ENCODE measurements around the gene HPX. TPM values are rescaled to one million over a fixed set of nuclear protein-coding genes. Genes with fewer than 3 reads are reported as not detected.

HPX gene
- total RNA-seq, 1 donor from 2014 or later = 0.40 TPM

- no peaks in the 10 kb centered on the region for H3K9me3 Mint-ChIP-seq
- TF ChIP-seq CTCF (IDR thresholded peaks at IDR 0.05) = no peak
- no peak overlapping the region for H3K27ac Mint-ChIP-seq
- DNase-seq (no peak), ATAC-seq (ENCODE audit: low read depth) (no peak)
- peaks cover 5% of the 10 kb centered on the region for H3K36me3 Mint-ChIP-seq (ENCODE audit: low read depth)
- peaks cover 4% of the 10 kb centered on the region for H3K4me1 Mint-ChIP-seq
- CTCF ChIA-PET = no interaction called here
- POLR2A ChIA-PET = no interaction called here
- H3K4me3 Mint-ChIP-seq = no peak overlapping the region
- H3K27me3 Mint-ChIP-seq = no peaks in the 10 kb centered on the region
- intact Hi-C loops (cut with micrococcal nuclease) = no loop called here
Observed at GRCh38 chr11:6414874-6415328, 25.9 kb downstream of the HPX start.

- H3K27me3 Mint-ChIP-seq = no peaks in the 10 kb centered on the region
- H3K36me3 Mint-ChIP-seq (ENCODE audit: low read depth) = peaks cover 15% of the 10 kb centered on the region
- ChIA-PET CTCF (interaction anchor here (1.2 kb wide), 1 partner anchor 35 kb away, joined by 5 read pairs; no protein-coding TSS in a partner anchor), POLR2A (no interaction called here)
- TF ChIP-seq CTCF (IDR thresholded peaks at IDR 0.05) = no peak
- H3K4me1 Mint-ChIP-seq = no peaks in the 10 kb centered on the region
- no peaks in the 10 kb centered on the region for H3K9me3 Mint-ChIP-seq
- no peak for ATAC-seq (ENCODE audit: low read depth)
- H3K4me3 Mint-ChIP-seq = no peak overlapping the region
- DNase-seq = no peak
- intact Hi-C loops (cut with micrococcal nuclease) = no loop called here
- H3K27ac Mint-ChIP-seq = no peak overlapping the region
Observed at GRCh38 chr11:6413791-6414201, 27.0 kb downstream of the HPX start.

GRCh38 chr11:6411594-6412031 is 29.2 kb downstream of the HPX start:
- H3K4me3 Mint-ChIP-seq = no peak overlapping the region
- no peak for TF ChIP-seq CTCF (IDR thresholded peaks at IDR 0.05)
- intact Hi-C loops (cut with micrococcal nuclease) = no loop called here
- POLR2A ChIA-PET = no interaction called here
- DNase-seq = no peak
- H3K27ac Mint-ChIP-seq = no peak overlapping the region
- H3K27me3 Mint-ChIP-seq = no peaks in the 10 kb centered on the region
- no peak for ATAC-seq (ENCODE audit: low read depth)
- no peaks in the 10 kb centered on the region for H3K9me3 Mint-ChIP-seq
- H3K4me1 Mint-ChIP-seq = peaks cover 9% of the 10 kb centered on the region
- peaks cover 19% of the 10 kb centered on the region for H3K36me3 Mint-ChIP-seq (ENCODE audit: low read depth)
- CTCF ChIA-PET = interaction anchor here (1.2 to 1.5 kb wide), 2 partner anchors 32 to 33 kb away, joined by 4 to 6 read pairs; no protein-coding TSS in a partner anchor

GRCh38 chr11:6410695-6411430 is 29.9 kb downstream of the HPX start:
- no peaks in the 10 kb centered on the region for H3K27me3 Mint-ChIP-seq
- DNase-seq = no peak
- H3K4me3 Mint-ChIP-seq = no peak overlapping the region
- ChIA-PET POLR2A (interaction anchor here (0.9 to 1.1 kb wide), 2 partner anchors 8 to 18 kb away, joined by 4 read pairs; partner anchors contain the start of gene APBB1), CTCF (interaction anchor here (1.2 to 1.5 kb wide), 2 partner anchors 32 to 33 kb away, joined by 4 to 6 read pairs; no protein-coding TSS in a partner anchor)
- no peak for ATAC-seq (ENCODE audit: low read depth)
- peaks cover 19% of the 10 kb centered on the region for H3K36me3 Mint-ChIP-seq (ENCODE audit: low read depth)
- H3K4me1 Mint-ChIP-seq = peaks cover 17% of the 10 kb centered on the region
- H3K9me3 Mint-ChIP-seq = no peaks in the 10 kb centered on the region
- no peak overlapping the region for H3K27ac Mint-ChIP-seq
- TF ChIP-seq CTCF (IDR thresholded peaks at IDR 0.05) = no peak
- intact Hi-C loops (cut with micrococcal nuclease) = no loop called here

GRCh38 chr11:6406370-6406769 is 34.4 kb downstream of the HPX start:
- no peaks in the 10 kb centered on the region for H3K9me3 Mint-ChIP-seq
- CTCF ChIA-PET = interaction anchor here (0.6 kb wide), 1 partner anchor 41 kb away, joined by 3 read pairs; no protein-coding TSS in a partner anchor
- ATAC-seq (ENCODE audit: low read depth) = no peak
- no peak overlapping the region for H3K4me3 Mint-ChIP-seq
- no peak for DNase-seq
- intact Hi-C loops (cut with micrococcal nuclease) = no loop called here
- H3K27me3 Mint-ChIP-seq = no peaks in the 10 kb centered on the region
- TF ChIP-seq CTCF (IDR thresholded peaks at IDR 0.05) = no peak
- H3K4me1 Mint-ChIP-seq = peaks cover 56% of the 10 kb centered on the region
- peak overlapping the region; percentile 13 for H3K27ac Mint-ChIP-seq
- POLR2A ChIA-PET = no interaction called here
- H3K36me3 Mint-ChIP-seq (ENCODE audit: low read depth) = peaks cover 19% of the 10 kb centered on the region
